ENCODE results near the gene CACNA1G. TPM values are rescaled to one million over a fixed set of nuclear protein-coding genes. Genes with fewer than 3 reads are reported as not detected.

CACNA1G gene
- total RNA-seq, 1 donor from 2014 or later: 0.21 TPM

DNA sequence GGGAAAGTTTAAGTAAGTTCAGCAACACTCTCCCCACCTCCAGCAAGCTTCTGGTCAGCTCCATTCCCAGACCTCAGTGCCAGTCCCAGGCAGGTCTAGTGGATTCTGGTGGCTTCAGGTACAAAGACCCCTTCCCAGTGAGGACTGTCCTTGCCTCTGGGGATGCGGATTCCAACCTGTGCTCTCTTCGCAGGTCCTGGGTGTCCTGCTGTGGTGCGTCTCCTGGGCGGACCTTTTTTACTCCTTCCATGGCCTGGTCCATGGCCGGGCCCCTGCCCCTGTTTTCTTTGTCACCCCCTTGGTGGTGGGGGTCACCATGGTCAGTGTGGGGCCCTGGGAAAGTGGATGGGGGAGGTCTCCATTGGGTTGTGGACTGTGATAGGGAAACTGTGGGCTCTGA lies 96.0 kb downstream of the CACNA1G start:
- DNase-seq: no peak
- ATAC-seq: no peak
- Histone ChIP-seq H3K36me3 (no peaks in the 10 kb centered on the region), H3K4me3 (no peak overlapping the region), H3K4me1 (peaks cover 20% of the 10 kb centered on the region), H3K9me3 (no peaks in the 10 kb centered on the region), H3K27me3 (ENCODE audit: low read depth) (no peaks in the 10 kb centered on the region), H3K27ac (no peak overlapping the region)
- intact Hi-C loops (cut with DNase I): no loop called here
- TF ChIP-seq, protein P1, sequence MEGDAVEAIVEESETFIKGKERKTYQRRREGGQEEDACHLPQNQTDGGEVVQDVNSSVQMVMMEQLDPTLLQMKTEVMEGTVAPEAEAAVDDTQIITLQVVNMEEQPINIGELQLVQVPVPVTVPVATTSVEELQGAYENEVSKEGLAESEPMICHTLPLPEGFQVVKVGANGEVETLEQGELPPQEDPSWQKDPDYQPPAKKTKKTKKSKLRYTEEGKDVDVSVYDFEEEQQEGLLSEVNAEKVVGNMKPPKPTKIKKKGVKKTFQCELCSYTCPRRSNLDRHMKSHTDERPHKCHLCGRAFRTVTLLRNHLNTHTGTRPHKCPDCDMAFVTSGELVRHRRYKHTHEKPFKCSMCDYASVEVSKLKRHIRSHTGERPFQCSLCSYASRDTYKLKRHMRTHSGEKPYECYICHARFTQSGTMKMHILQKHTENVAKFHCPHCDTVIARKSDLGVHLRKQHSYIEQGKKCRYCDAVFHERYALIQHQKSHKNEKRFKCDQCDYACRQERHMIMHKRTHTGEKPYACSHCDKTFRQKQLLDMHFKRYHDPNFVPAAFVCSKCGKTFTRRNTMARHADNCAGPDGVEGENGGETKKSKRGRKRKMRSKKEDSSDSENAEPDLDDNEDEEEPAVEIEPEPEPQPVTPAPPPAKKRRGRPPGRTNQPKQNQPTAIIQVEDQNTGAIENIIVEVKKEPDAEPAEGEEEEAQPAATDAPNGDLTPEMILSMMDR (IDR thresholded peaks at IDR 0.05): no peak

DNA sequence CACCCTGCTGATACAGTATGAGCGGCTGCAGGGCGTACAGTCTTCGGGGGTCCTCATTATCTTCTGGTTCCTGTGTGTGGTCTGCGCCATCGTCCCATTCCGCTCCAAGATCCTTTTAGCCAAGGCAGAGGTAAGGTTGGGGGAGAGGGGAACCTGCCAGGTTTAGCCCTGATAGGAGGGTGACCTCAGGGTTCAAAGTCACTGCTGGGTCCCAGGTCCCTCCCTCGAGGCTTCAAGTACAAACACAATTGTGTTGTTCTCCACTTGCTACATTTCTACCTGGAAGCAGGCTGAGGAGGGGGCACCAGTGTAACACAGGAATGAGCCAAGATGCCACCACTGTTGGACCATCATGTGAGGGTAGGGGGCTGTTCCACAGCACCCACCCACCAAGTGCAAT lies 96.5 kb downstream of the CACNA1G start:
- TF ChIP-seq, protein P1 (IDR thresholded peaks at IDR 0.05): no peak
- ATAC-seq: no peak
- H3K4me3 ChIP-seq: no peak overlapping the region
- H3K27me3 ChIP-seq (ENCODE audit: low read depth): no peaks in the 10 kb centered on the region
- H3K36me3 ChIP-seq: no peaks in the 10 kb centered on the region
- no peak for DNase-seq
- intact Hi-C loops (cut with DNase I): no loop called here
- no peaks in the 10 kb centered on the region for H3K9me3 ChIP-seq
- no peak overlapping the region for H3K27ac ChIP-seq
- peaks cover 26% of the 10 kb centered on the region for H3K4me1 ChIP-seq

DNA sequence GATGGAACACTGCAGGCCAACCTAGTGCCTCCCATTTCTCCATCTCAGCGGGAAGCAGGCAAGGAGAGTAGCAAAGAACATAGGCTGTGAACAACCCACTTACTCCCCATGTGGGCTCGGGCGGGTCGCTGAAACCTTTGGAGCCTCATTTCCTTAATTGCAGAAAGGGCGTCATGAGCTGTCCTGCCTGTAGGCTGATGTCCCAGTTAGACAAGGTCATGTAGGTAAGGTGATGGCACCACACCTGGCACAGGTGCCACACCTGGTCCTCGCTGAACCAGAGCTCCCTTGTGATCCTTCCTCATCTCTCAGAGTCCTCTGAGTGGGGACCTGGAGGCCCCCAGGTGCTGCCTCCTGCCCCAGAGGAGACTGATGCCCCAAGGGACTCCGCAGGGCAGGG lies 97.1 kb downstream of the CACNA1G start:
- TF ChIP-seq, protein P1 (IDR thresholded peaks at IDR 0.05): no peak
- peaks cover 29% of the 10 kb centered on the region for H3K4me1 ChIP-seq
- no peak overlapping the region for H3K4me3 ChIP-seq
- no peaks in the 10 kb centered on the region for H3K36me3 ChIP-seq
- H3K9me3 ChIP-seq: no peaks in the 10 kb centered on the region
- no peak for ATAC-seq
- no peak overlapping the region for H3K27ac ChIP-seq
- intact Hi-C loops (cut with DNase I): no loop called here
- no peaks in the 10 kb centered on the region for H3K27me3 ChIP-seq (ENCODE audit: low read depth)
- DNase-seq: no peak

DNA sequence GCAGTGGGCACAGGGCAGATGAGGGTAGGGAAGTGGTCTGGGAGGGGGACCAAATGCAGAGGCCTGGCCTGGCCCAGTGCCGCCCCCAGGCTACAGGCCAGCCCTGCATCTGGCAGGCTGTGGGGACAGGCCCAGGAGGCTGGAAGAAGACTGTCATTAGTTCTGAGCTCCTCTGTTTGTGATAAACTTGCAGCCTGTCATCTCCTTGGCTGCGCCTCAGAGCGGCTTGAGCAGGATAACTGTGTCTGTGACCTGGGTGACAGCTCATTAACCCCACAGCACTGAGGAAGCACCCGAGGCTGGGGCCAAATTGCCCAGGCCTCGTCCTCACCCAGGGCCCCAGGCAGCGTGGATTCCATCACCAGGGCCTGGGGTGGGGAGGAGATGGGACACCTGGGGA lies 98.1 kb downstream of the CACNA1G start:
- no peaks in the 10 kb centered on the region for H3K36me3 ChIP-seq
- TF ChIP-seq, protein P1 (IDR thresholded peaks at IDR 0.05): no peak
- no peak overlapping the region for H3K4me3 ChIP-seq
- DNase-seq (no peak), ATAC-seq (no peak)
- H3K4me1 ChIP-seq: peaks cover 29% of the 10 kb centered on the region
- no peaks in the 10 kb centered on the region for H3K27me3 ChIP-seq (ENCODE audit: low read depth)
- H3K9me3 ChIP-seq: no peaks in the 10 kb centered on the region
- no peak overlapping the region for H3K27ac ChIP-seq
- intact Hi-C loops (cut with DNase I): no loop called here

DNA sequence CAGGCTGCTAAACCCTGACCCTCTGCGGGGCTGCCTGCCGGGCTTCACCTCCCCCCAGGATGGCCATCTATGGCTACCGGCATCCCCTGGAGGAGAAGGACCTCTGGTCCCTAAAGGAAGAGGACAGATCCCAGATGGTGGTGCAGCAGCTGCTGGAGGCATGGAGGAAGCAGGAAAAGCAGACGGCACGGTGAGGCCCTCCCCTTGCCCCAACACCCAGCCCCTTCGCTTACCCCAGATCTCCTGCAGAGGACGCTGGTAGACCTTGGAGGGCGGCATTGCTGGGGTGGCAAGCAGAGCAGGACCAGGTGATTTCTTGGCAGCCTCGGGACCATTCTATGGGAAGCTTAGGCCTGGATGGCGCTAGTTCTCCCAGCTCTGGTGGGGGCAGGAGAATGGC lies 98.7 kb downstream of the CACNA1G start:
- Histone ChIP-seq H3K36me3 (no peaks in the 10 kb centered on the region), H3K4me3 (no peak overlapping the region), H3K9me3 (no peaks in the 10 kb centered on the region), H3K27ac (no peak overlapping the region), H3K4me1 (peaks cover 29% of the 10 kb centered on the region), H3K27me3 (ENCODE audit: low read depth) (no peaks in the 10 kb centered on the region)
- ATAC-seq (no peak), DNase-seq (no peak)
- intact Hi-C loops (cut with DNase I): no loop called here
- TF ChIP-seq, protein P1 (IDR thresholded peaks at IDR 0.05): no peak
